H1 (cell line): ENCODE results near the gene SAMM50. TPM values are rescaled to one million over a fixed set of nuclear protein-coding genes. Genes with fewer than 3 reads are reported as not detected.

Experiments
- CTCF ChIA-PET: fragments of 300-600 bp; sonication (Branson Sonifier 250); formaldehyde crosslinking; loops from one replicate; lab custom pipeline; 2021; ENCODE audit not compliant: partially characterized antibody; lab: Charles Lee
- POLR2A ChIA-PET: fragments of 300-600 bp; sonication (Branson Sonifier 250); formaldehyde crosslinking; loops from one replicate; lab custom pipeline; 2021; ENCODE audit warnings: inconsistent platforms; ENCODE audit not compliant: partially characterized antibody; lab: Charles Lee
- DNase-seq, 2 experiments: peaks; one replicate each; pipeline versions ENCODE4 v3.0.0 to v3.0.0-alpha.2; 2010 to 2022; ENCODE audit warnings: low spot score in 2 of 2, low read depth in 1 of 2, mixed read lengths in 1 of 2
- FAIRE-seq: peaks from 2 replicates; lab custom pipeline; 2011; peaks lifted over from hg19 to GRCh38; lab: Jason Lieb, UNC
- H2AFZ ChIP-seq: 2 replicates; pipeline ENCODE4 v1.8.1; 2012; ENCODE audit warnings: low read length, inconsistent platforms
- H2AK5ac ChIP-seq: 2 replicates; pipeline ENCODE4 v1.6.1; 2013; ENCODE audit warnings: low read depth, low read length
- H2BK120ac ChIP-seq: replicated peaks from 2 replicates; pipeline ENCODE3; 2013; ENCODE audit warnings: low read depth, low read length, inconsistent platforms
- H2BK12ac ChIP-seq: 2 replicates; pipeline ENCODE4 v1.6.1; 2013; ENCODE audit warnings: low read depth, low read length
- H2BK15ac ChIP-seq: 2 replicates; pipeline ENCODE4 v1.6.1; 2013; ENCODE audit warnings: low read length
- H2BK20ac ChIP-seq: 2 replicates; pipeline ENCODE4 v1.6.1; 2013; ENCODE audit warnings: low read length
- H2BK5ac ChIP-seq: 2 replicates; pipeline ENCODE4 v1.6.1; 2013; ENCODE audit warnings: low read depth, low read length
- H3K14ac ChIP-seq: 2 replicates; pipeline ENCODE4 v1.6.1; 2013; ENCODE audit warnings: inconsistent platforms; ENCODE audit not compliant: insufficient read length
- H3K18ac ChIP-seq: 2 replicates; pipeline ENCODE4 v1.6.1; 2013; ENCODE audit warnings: low read length; ENCODE audit errors: extremely low read depth
- H3K23ac ChIP-seq: 2 replicates; pipeline ENCODE4 v1.6.1; 2013; ENCODE audit warnings: inconsistent platforms; ENCODE audit not compliant: insufficient read length
- H3K23me2 ChIP-seq: 2 replicates; pipeline ENCODE4 v1.6.1; 2013; ENCODE audit warnings: low read depth, low read length
- H3K27ac ChIP-seq: 2 replicates; pipeline ENCODE4 v1.6.1; 2011; ENCODE audit warnings: low read depth, low read length, inconsistent platforms
- H3K27me3 ChIP-seq, 4 experiments: replicated peaks in 1 of 4; 1 replicate in 1 of 4; 2 replicates in 3 of 4; pipeline versions ENCODE4 v1.6.1 to v1.8.1; 2011 to 2013; ENCODE audit warnings: low read length in 3 of 4, mild to moderate bottlenecking in 3 of 4, inconsistent platforms in 2 of 4, mixed read lengths in 2 of 4, moderate library complexity in 1 of 4; ENCODE audit not compliant: control insufficient read depth in 3 of 4, insufficient read depth in 3 of 4; ENCODE audit errors: extremely low read depth in 1 of 4
- H3K36me3 ChIP-seq, 4 experiments: 2 replicates each; pipeline versions ENCODE4 v1.6.1 to v1.8.1; 2011 to 2013; ENCODE audit warnings: mild to moderate bottlenecking in 4 of 4, low read length in 3 of 4, moderate library complexity in 2 of 4, control low read depth in 1 of 4, inconsistent platforms in 1 of 4; ENCODE audit not compliant: insufficient read depth in 4 of 4, control insufficient read depth in 2 of 4
- H3K4ac ChIP-seq: replicated peaks from 2 replicates; pipeline ENCODE3; 2013; ENCODE audit warnings: low read length, low read depth, mixed read lengths, inconsistent platforms; ENCODE audit not compliant: insufficient read length
- H3K4me1 ChIP-seq, 4 experiments: replicated peaks in 1 of 4; 1 replicate in 1 of 4; 2 replicates in 3 of 4; pipeline versions ENCODE4 v1.6.1 to v1.8.1; 2011 to 2013; ENCODE audit warnings: low read length in 3 of 4, inconsistent platforms in 2 of 4, mixed read lengths in 1 of 4; ENCODE audit not compliant: insufficient read depth in 4 of 4, control insufficient read depth in 3 of 4
- H3K4me2 ChIP-seq, 2 experiments: 2 replicates each; pipeline versions ENCODE4 v1.6.1 to v1.8.1; 2011 to 2013; ENCODE audit warnings: low read depth in 2 of 2, low read length in 2 of 2, control low read depth in 1 of 2, inconsistent platforms in 1 of 2, mild to moderate bottlenecking in 1 of 2; ENCODE audit not compliant: insufficient read depth in 1 of 2
- H3K4me3 ChIP-seq, 4 experiments: fragments of 200-600, 300-600 bp in 1 of 4; sonication (generic), shearing (Covaris generic), sonication (Bioruptor Twin) in 1 of 4; 2 replicates each; pipeline versions ENCODE4 v1.5.1 to v1.8.1; 2011 to 2016; ENCODE audit warnings: low read length in 4 of 4, low read depth in 3 of 4, control low read depth in 2 of 4, inconsistent platforms in 2 of 4, mild to moderate bottlenecking in 2 of 4, mixed read lengths in 1 of 4, moderate library complexity in 1 of 4; ENCODE audit not compliant: insufficient read depth in 2 of 4; ENCODE audit errors: extremely low read depth in 1 of 4
- H3K56ac ChIP-seq: replicated peaks from 2 replicates; pipeline ENCODE3; 2013; ENCODE audit warnings: low read depth, mild to moderate bottlenecking, mixed read lengths, low read length, inconsistent platforms; ENCODE audit not compliant: insufficient read length
- H3K79me1 ChIP-seq: 2 replicates; pipeline ENCODE4 v1.6.1; 2013; ENCODE audit warnings: low read depth, low read length, control low read depth
- H3K79me2 ChIP-seq, 2 experiments: 2 replicates each; pipeline versions ENCODE4 v1.6.1 to v1.8.1; 2012 to 2013; ENCODE audit warnings: low read length in 2 of 2, mild to moderate bottlenecking in 2 of 2, inconsistent platforms in 1 of 2; ENCODE audit not compliant: insufficient read depth in 2 of 2, control insufficient read depth in 1 of 2
- H3K9ac ChIP-seq, 4 experiments: replicated peaks in 1 of 4; 1 replicate in 1 of 4; 2 replicates in 3 of 4; pipeline versions ENCODE4 v1.6.1 to v1.8.1; 2011 to 2013; ENCODE audit warnings: low read depth in 3 of 4, low read length in 3 of 4, control low read depth in 2 of 4, mild to moderate bottlenecking in 2 of 4, moderate library complexity in 2 of 4, inconsistent platforms in 1 of 4; ENCODE audit errors: extremely low read depth in 1 of 4
- H3K9me3 ChIP-seq, 2 experiments: 2 replicates each; pipeline versions ENCODE4 v1.6.1 to v1.8.1; 2012 to 2013; ENCODE audit warnings: mild to moderate bottlenecking in 2 of 2, moderate library complexity in 2 of 2, control low read depth in 1 of 2, inconsistent platforms in 1 of 2, low read depth in 1 of 2, low read length in 1 of 2, mixed read lengths in 1 of 2; ENCODE audit not compliant: insufficient read depth in 2 of 2
- H4K20me1 ChIP-seq, 2 experiments: replicated peaks in 1 of 2; 2 replicates each; pipeline versions ENCODE3 to v1.8.1; 2011 to 2013; ENCODE audit warnings: inconsistent platforms in 2 of 2, low read length in 2 of 2, mild to moderate bottlenecking in 1 of 2; ENCODE audit not compliant: insufficient read depth in 2 of 2, control insufficient read depth in 1 of 2
- H4K5ac ChIP-seq: 2 replicates; pipeline ENCODE4 v1.6.1; 2013; ENCODE audit warnings: low read length, low read depth, mixed read lengths, inconsistent platforms; ENCODE audit not compliant: insufficient read length
- H4K8ac ChIP-seq: 2 replicates; pipeline ENCODE4 v1.8.0; 2013; ENCODE audit warnings: mild to moderate bottlenecking, moderate library complexity, low read length, inconsistent platforms; ENCODE audit not compliant: insufficient read depth; ENCODE audit errors: extremely low read depth
- H4K91ac ChIP-seq: replicated peaks from 2 replicates; pipeline ENCODE3; 2013; ENCODE audit warnings: low read length, mixed read lengths, inconsistent platforms; ENCODE audit not compliant: insufficient read length
- ASH2L ChIP-seq: fragments of 200-600, 300-600 bp; sonication (generic); IDR thresholded peaks from one replicate; pipeline ENCODE4 v1.7.1; 2017; ENCODE audit warnings: low read length
- BACH1 ChIP-seq: IDR thresholded peaks from 2 replicates; pipeline ENCODE4 v1.6.1; 2012; ENCODE audit warnings: low read length, improper control_type of control experiment
- CBX8 ChIP-seq: fragments of 300-800, 300-1000 bp; sonication (generic); IDR thresholded peaks from 2 replicates; pipeline ENCODE4 v1.7.1; 2016; ENCODE audit warnings: low read depth, low read length, borderline replicate concordance
- CEBPB ChIP-seq: IDR thresholded peaks from 2 replicates; pipeline ENCODE4 v1.6.1; 2012; ENCODE audit warnings: low read depth, low read length
- CREB1 ChIP-seq: IDR thresholded peaks from 2 replicates; pipeline ENCODE4 v1.6.1; 2012; ENCODE audit warnings: inconsistent platforms
- MAX ChIP-seq: IDR thresholded peaks from 2 replicates; pipeline ENCODE4 v1.6.1; 2012; ENCODE audit warnings: inconsistent platforms
- NRF1 ChIP-seq: IDR thresholded peaks from 2 replicates; pipeline ENCODE4 v1.6.1; 2011; ENCODE audit warnings: mild to moderate bottlenecking, low read depth, low read length, improper control_type of control experiment
- PHF8 ChIP-seq: fragments of 200-600 bp; sonication (generic); conservative IDR thresholded peaks from 2 replicates; pipeline ENCODE4 v1.7.1; 2012; ENCODE audit warnings: low read depth, mild to moderate bottlenecking, inconsistent platforms, low read length, moderate library complexity
- POLR2AphosphoS5 ChIP-seq: IDR thresholded peaks from 2 replicates; pipeline ENCODE4 v1.6.1; 2011; ENCODE audit warnings: low read depth, low read length
- RFX5 ChIP-seq: IDR thresholded peaks from 2 replicates; pipeline ENCODE4 v1.6.1; 2011; ENCODE audit warnings: low read depth, low read length, improper control_type of control experiment, borderline replicate concordance
- SAP30 ChIP-seq: fragments of 300-600 bp; sonication (generic); IDR thresholded peaks from 2 replicates; pipeline ENCODE4 v1.7.1; 2012; ENCODE audit warnings: low read length, moderate library complexity, mild to moderate bottlenecking, inconsistent platforms; ENCODE audit not compliant: insufficient read depth, insufficient replicate concordance
- SP2 ChIP-seq: IDR thresholded peaks from 2 replicates; pipeline ENCODE4 v1.6.1; 2012; ENCODE audit warnings: mild to moderate bottlenecking, low read length, inconsistent platforms
- TAF1 ChIP-seq: IDR thresholded peaks from 2 replicates; pipeline ENCODE4 v1.6.1; 2011; ENCODE audit warnings: mild to moderate bottlenecking, low read depth, low read length
- whole genome bisulfite sequencing, 2 experiments: shearing (Covaris generic) in 1 of 2; methylation state at CpG; one replicate each; pipeline versions ENCODE4 v1.1.6 to v1.1.7; 2013 to 2015; ENCODE audit warnings: low lambda C conversion rate in 2 of 2, mixed read lengths in 2 of 2, inconsistent platforms in 1 of 2, low coverage in 1 of 2, missing lambda C conversion rate in 1 of 2; ENCODE audit not compliant: insufficient replicate concordance in 2 of 2, insufficient coverage in 1 of 2, insufficient read length in 1 of 2; ENCODE audit errors: extremely low coverage in 1 of 2, missing lambda C conversion rate in 1 of 2; 5-methylcytosine and 5-hydroxymethylcytosine counted together
- polyA plus RNA-seq, 7 experiments: library from polyadenylated mRNA; depleted of rRNA in 3 of 7; stranded (reverse) in 5 of 7; unstranded in 2 of 7; fragments of >200 nt in 5 of 7; fragments of 200-250 nt in 2 of 7; gene quantifications; 1 replicate in 5 of 7; 2 replicates in 1 of 7; 4 replicates in 1 of 7; pipeline versions ENCODE4 v1.2.1 to v1.2.3, GENCODE V29; 2011 to 2013; ENCODE audit warnings: missing spikeins in 2 of 7, mixed read lengths in 2 of 7
- total RNA-seq: library from RNA; stranded (reverse); fragmentation: NEBNext Ultra II Directional; extraction: Animal tissue kit (Norgen Biotek cat#: 25700); gene quantifications from 2 replicates; pipeline ENCODE4 v1.2.1, GENCODE V29; 2021

The SAMM50 gene
- total and polyA plus RNA-seq, 2 of the 8 experiments (the other 6 are each of a cell fraction or from before 2014, with no cell fraction given): 45.4 to 70.3 TPM

- no peak for DNase-seq
- Histone ChIP-seq H3K4ac (no peak overlapping the region), H3K56ac (no peak overlapping the region), H3K27me3 (no peaks in the 10 kb centered on the region; a peak in 1 of 7 replicates), H3K23ac (no peak overlapping the region), H4K91ac (no peak overlapping the region), H2BK12ac (no peak overlapping the region), H3K36me3 (peaks cover 0 to 2% (median 0%) of the 10 kb centered on the region in 4 experiments; a peak in 2 of 8 replicates), H3K9ac (no peak overlapping the region), H3K79me2 (no peaks in the 10 kb centered on the region), H2BK5ac (no peak overlapping the region), H2AFZ (no peak overlapping the region), H3K23me2 (no peaks in the 10 kb centered on the region), H2BK15ac (no peak overlapping the region), H3K79me1 (no peaks in the 10 kb centered on the region), H4K8ac (no peak overlapping the region), H3K9me3 (0 out of 4 replicates have a peak, but pooled peaks cover 0 to 6% of the 10 kb centered on the region in 2 experiments)
- WGBS, 2 experiments: 91% methylated on average over 8 of the region's 8 CpGs; no CpG with 5 or more reads in 1 of the 2 experiments
- ChIA-PET POLR2A (no interaction called here), CTCF (interaction anchor here (0.6 to 6.6 kb wide), 7 partner anchors 9 to 624 kb away, joined by 3 to 43 read pairs (median 3); no protein-coding TSS in a partner anchor)
- TF ChIP-seq POLR2AphosphoS5 (no peak), NRF1 (no peak), SP2 (no peak), MAX (no peak), BACH1 (no peak), SAP30 (no peak), TAF1 (no peak), ASH2L (no peak), CREB1 (no peak), CBX8 (no peak), RFX5 (no peak), PHF8 (no peak), CEBPB (no peak)
- TF ChIP-seq, all 59 proteins: peak for 0
- Histone ChIP-seq H3K4me3 (no peak overlapping the region), H3K27ac (no peak overlapping the region), H4K5ac (no peak overlapping the region), H3K4me2 (no peak overlapping the region), H2BK120ac (no peak overlapping the region), H2BK20ac (no peak overlapping the region), H4K20me1 (peaks cover 0 to 4% of the 10 kb centered on the region in 2 experiments), H3K14ac (no peak overlapping the region), H3K4me1 (no peaks in the 10 kb centered on the region), H3K18ac (no peak overlapping the region), H2AK5ac (no peak overlapping the region)
- FAIRE-seq: no peak
These were observed 47.8 kb downstream of the SAMM50 start for GRCh38 chr22:44002997-44003396.
